ENCODE data around the gene TGFBR3L. TPM values are rescaled to one million over a fixed set of nuclear protein-coding genes. Genes with fewer than 3 reads are reported as not detected.
A peak's percentile ranks its signal among the peaks of the same experiment; 100 is the strongest.

The TGFBR3L gene
- total RNA-seq, 1 donor, result 0.86 TPM

DNA sequence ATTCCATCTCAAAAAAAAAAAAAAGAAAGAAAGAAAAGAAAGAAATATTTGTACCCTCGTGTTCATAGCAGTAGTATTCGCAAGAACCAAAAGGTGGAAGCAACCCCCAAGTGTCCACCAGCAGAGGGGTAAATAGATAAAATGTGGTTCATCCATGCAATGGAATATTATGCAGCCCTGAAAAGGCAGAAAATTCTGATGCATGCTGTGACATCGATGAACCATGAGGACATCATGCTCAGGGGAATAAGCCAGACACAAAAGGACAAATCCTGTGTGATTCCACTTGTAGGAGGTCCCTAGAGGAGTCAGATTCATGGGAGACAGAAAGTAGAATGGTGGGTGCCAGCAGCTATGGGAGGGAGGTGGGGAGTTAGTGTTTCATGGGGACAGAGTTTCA, 32.7 kb upstream of the TGFBR3L start:
- TF ChIP-seq, protein P1, sequence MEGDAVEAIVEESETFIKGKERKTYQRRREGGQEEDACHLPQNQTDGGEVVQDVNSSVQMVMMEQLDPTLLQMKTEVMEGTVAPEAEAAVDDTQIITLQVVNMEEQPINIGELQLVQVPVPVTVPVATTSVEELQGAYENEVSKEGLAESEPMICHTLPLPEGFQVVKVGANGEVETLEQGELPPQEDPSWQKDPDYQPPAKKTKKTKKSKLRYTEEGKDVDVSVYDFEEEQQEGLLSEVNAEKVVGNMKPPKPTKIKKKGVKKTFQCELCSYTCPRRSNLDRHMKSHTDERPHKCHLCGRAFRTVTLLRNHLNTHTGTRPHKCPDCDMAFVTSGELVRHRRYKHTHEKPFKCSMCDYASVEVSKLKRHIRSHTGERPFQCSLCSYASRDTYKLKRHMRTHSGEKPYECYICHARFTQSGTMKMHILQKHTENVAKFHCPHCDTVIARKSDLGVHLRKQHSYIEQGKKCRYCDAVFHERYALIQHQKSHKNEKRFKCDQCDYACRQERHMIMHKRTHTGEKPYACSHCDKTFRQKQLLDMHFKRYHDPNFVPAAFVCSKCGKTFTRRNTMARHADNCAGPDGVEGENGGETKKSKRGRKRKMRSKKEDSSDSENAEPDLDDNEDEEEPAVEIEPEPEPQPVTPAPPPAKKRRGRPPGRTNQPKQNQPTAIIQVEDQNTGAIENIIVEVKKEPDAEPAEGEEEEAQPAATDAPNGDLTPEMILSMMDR (IDR thresholded peaks at IDR 0.05; ENCODE audit: insufficient read depth, low read depth, low read length), result no peak
- H3K4me3 ChIP-seq (ENCODE audit: low read depth, low read length), result no peak overlapping the region
- no peak for DNase-seq (ENCODE audit: low read depth)

DNA sequence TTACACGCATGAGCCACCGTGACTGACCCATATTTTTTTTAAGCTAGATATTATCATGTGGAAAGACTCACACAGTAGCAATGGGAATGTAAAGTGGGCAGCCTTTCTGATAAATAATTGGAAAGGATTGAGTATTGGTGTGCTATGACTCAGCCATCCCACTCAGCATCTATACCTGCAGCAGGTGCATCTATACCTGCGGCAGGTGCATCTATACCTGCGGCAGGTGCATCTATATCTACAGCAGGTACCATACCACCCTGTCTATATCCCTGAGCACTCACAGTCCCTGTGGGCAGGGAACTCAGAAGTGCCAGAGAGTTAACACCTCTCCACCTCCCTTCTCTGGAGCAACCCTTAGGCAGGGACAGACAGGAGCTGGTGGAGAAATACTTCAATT, 31.5 kb upstream of the TGFBR3L start:
- H3K4me3 ChIP-seq (ENCODE audit: low read depth, low read length), result no peak overlapping the region
- TF ChIP-seq, protein P1 (IDR thresholded peaks at IDR 0.05; ENCODE audit: insufficient read depth, low read depth, low read length), result no peak
- no peak for DNase-seq (ENCODE audit: low read depth)

DNA sequence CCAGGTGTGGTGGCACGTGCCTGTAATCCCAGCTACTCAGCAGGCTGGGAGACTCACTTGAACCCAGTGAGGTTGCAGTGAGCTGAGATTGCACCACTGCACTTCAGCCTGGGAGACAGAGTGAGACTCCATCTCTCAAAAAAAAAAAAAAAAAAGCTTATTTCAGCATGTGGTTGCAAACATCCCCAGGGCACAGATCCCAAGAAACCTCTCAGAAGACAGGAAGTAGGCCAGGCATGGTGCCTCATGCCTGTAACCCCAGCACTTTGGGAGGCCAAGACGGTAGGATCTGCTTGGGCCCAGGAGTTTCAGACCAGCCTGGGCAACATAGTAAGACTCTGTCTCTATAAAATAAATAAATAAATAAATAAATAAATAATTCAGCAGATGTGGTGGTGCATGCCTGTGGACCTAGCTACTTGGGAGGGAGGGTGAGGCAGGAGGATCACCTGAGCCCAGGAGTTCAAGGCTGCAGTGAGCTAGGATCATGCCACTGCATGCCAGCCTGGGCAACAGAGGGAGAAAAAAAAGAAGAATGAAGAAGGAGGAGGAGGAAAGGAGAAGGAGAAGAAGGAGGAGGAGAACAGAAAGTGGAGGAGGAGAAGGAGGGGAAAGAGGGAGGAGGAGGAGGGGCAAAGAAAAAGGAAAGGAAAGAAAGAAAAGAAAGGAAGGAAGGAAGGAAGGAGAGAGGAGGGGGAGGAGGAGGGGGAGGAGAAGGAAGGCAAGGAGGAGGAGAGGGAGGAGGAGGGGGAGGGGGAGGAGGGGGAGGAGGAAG, 30.6 kb upstream of the TGFBR3L start:
- peak; percentile 40 for DNase-seq (ENCODE audit: low read depth)
- no peak overlapping the region for H3K4me3 ChIP-seq (ENCODE audit: low read depth, low read length)
- TF ChIP-seq, protein P1 (IDR thresholded peaks at IDR 0.05; ENCODE audit: insufficient read depth, low read depth, low read length), result no peak

DNA sequence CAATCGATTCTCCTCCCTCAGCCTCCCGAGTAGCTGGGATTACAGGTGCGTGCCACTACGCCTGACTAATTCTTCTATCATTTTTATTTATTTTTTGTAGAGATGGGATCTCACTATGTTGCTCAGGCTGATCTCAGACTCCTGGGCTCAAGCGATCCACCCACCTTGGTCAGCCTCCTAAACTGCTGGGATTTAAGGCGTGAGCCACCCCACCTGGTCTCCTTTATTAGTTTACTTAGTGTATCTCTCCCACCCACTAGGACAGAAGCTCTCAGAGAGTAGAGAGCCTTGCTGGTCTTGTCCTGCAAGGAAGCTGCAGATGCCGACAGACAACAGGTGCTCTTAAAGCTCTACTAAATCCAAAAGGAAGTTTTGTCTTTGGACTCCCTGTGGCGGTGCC, 28.8 kb upstream of the TGFBR3L start:
- H3K4me3 ChIP-seq (ENCODE audit: low read depth, low read length), result no peak overlapping the region
- TF ChIP-seq, protein P1 (IDR thresholded peaks at IDR 0.05; ENCODE audit: insufficient read depth, low read depth, low read length), result no peak
- DNase-seq (ENCODE audit: low read depth), result no peak

DNA sequence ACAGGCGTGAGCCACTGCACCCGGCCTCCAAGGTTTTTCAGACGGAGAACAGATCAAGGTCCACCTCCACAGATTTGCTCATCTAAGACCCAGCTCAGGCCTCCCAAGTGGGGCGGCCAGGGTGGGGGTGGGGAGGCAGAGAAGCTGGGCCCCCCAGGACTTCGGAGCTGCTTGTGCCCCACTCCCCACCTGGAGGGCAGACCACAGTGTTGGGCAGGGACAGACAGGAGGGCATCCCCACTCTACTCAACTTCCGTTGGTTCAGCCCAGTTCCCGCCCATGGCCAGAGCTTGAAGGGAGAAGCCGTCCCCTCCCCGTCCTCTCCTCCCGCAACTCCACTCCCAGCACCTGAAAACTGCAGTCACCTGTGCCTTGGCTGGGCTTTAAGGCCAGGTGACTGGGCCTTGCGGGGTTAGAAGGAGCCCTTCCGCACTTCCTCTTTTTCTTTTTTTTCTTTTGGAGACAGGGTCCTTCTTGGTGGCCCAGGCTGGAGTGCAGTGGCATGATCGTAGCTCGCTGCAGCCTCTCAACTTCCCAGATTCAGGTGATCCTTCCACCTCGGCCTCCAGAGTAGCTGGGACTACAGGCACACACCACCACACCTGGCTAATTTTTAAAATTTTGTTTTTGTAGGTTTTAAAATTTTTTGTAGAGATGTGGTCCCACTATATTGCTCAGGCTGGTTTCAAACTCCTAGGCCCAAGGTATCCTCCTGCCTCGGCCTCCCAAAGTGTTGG, 27.1 kb upstream of the TGFBR3L start:
- no peak for DNase-seq (ENCODE audit: low read depth)
- TF ChIP-seq, protein P1 (IDR thresholded peaks at IDR 0.05; ENCODE audit: insufficient read depth, low read depth, low read length), result no peak
- no peak overlapping the region for H3K4me3 ChIP-seq (ENCODE audit: low read depth, low read length)

DNA sequence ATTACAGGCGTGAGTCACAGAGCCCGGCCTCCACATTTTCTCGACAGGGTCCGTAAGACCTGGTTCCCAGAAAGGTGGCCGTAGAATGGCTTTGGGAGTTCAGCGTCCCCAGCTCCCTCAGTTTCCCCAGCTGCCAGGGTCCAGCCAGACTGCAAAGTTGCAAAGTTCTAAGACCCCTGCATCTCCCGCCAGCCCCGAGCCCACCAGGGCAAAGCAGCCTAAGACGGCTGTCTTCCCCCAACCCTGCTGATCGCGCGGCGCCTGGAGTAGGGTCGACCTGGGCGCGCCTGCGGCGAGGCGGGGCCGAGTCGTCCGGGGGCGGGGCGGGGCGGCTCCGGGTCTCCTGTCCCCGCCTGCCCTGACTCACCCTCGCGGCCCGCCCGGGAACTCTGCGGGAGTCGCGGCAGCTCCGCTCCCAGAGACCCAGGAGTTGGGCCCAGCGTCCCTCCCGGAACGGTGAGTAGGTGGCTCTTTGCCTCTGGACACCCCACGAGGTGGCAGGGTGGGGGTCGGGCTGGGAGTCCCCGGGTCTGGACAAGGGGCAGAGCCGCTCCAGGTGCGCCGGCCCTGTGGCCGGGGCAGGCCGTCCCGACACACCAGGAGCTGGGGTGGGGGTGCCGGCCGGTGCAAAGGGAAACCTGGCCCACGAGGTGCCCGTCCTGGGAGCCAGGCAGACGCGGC, 26.3 kb upstream of the TGFBR3L start, which contains the start of gene LRRC8E:
LRRC8E (plus strand) TSS at position 366 of the 681 bp plus-strand sequence. CDS start 7,094 bp downstream, outside the sequence.
- peak within 1 kb of the TSS; percentile 73 for H3K4me3 ChIP-seq (ENCODE audit: low read depth, low read length)
- TF ChIP-seq, protein P1 (IDR thresholded peaks at IDR 0.05; ENCODE audit: insufficient read depth, low read depth, low read length), result no peak
- DNase-seq (ENCODE audit: low read depth), result peak; percentile 61

Measured in fibroblast of villous mesenchyme (primary cell).